ENCODE data around the gene CUL4A. TPM values are rescaled to one million over a fixed set of nuclear protein-coding genes. Genes with fewer than 3 reads are reported as not detected.

CUL4A gene
- total RNA-seq (98.4 and 126 TPM in 2 replicates), polyA plus RNA-seq (89.5 and 107 TPM in 2 replicates), polyA minus RNA-seq (ENCODE audit: low replicate concordance) (74.9 and 108 TPM in 2 replicates)
- polyA plus RNA-seq (2012): 84.1 and 93.0 TPM in 2 replicates

- peak within 1 kb of the TSS; percentile 81 for H3K4me2 ChIP-seq (ENCODE audit: extremely low read depth, insufficient read depth, low read length)
- H3K27me3 ChIP-seq (ENCODE audit: control insufficient read depth, insufficient read depth, low read length): no peaks in the 10 kb centered on the region
- TF ChIP-seq CTCF (conservative IDR thresholded peaks at IDR 0.05 in 1 of 2, IDR thresholded peaks at IDR 0.05 in 1 of 2; ENCODE audit: low read depth in 1 of 2, low read length in 2 of 2) (no peak), EZH2 (IDR thresholded peaks at IDR 0.05; ENCODE audit: low read length, missing control alignments) (no peak)
- H3K36me3 ChIP-seq (ENCODE audit: control insufficient read depth, insufficient read depth, low read length): peaks cover 5% of the 10 kb centered on the region
- peaks cover 87% of the 10 kb centered on the region for H3K79me2 ChIP-seq (ENCODE audit: control insufficient read depth, insufficient read depth, low read length)
- peak within 1 kb of the TSS; percentile 98 for H3K9ac ChIP-seq (ENCODE audit: insufficient read depth, low read length)
- DNase-seq (ENCODE audit: low read depth in 2 of 2): peak; percentile 65 to 70
- H3K4me3 ChIP-seq (replicated peaks in 1 of 4; ENCODE audit: control extremely low read depth in 1 of 4, insufficient read depth in 1 of 4, low read depth in 3 of 4, low read length in 4 of 4): peak within 1 kb of the TSS; percentile 73 to 99 (median 79)
- peak within 1 kb of the TSS; percentile 98 for H3K27ac ChIP-seq (ENCODE audit: insufficient read depth, low read length)
- H4K20me1 ChIP-seq (ENCODE audit: control insufficient read depth, extremely low read depth, insufficient read depth, low read length): no peaks in the 10 kb centered on the region
- H3K9me3 ChIP-seq (ENCODE audit: control insufficient read depth, insufficient read depth, low read depth, low read length): no peaks in the 10 kb centered on the region
- H2AFZ ChIP-seq (ENCODE audit: low read length): peak within 1 kb of the TSS; percentile 64
- H3K4me1 ChIP-seq (ENCODE audit: control insufficient read depth, extremely low read depth, insufficient read depth, low read length): peaks cover 9% of the 10 kb centered on the region
These were observed at the start of gene CUL4A for GRCh38 chr13:113209336-113209758. Gene CUL4A, plus strand, starts transcription at chr13:113209613. Its CDS starts 15 bp downstream, at chr13:113209628.

GRCh38 chr13:113159701-113160100 lies 49.7 kb upstream of the CUL4A start:
- H3K79me2 ChIP-seq (ENCODE audit: control insufficient read depth, insufficient read depth, low read length): no peaks in the 10 kb centered on the region
- no peak for TF ChIP-seq CTCF (conservative IDR thresholded peaks at IDR 0.05 in 1 of 2, IDR thresholded peaks at IDR 0.05 in 1 of 2; ENCODE audit: low read depth in 1 of 2, low read length in 2 of 2)
- no peak for TF ChIP-seq EZH2 (IDR thresholded peaks at IDR 0.05; ENCODE audit: low read length, missing control alignments)
- H3K4me2 ChIP-seq (ENCODE audit: extremely low read depth, insufficient read depth, low read length): no peak overlapping the region
- H3K36me3 ChIP-seq (ENCODE audit: control insufficient read depth, insufficient read depth, low read length): no peaks in the 10 kb centered on the region
- H3K27me3 ChIP-seq (ENCODE audit: control insufficient read depth, insufficient read depth, low read length): no peaks in the 10 kb centered on the region
- no peaks in the 10 kb centered on the region for H4K20me1 ChIP-seq (ENCODE audit: control insufficient read depth, extremely low read depth, insufficient read depth, low read length)
- H3K4me3 ChIP-seq (replicated peaks in 1 of 4; ENCODE audit: control extremely low read depth in 1 of 4, insufficient read depth in 1 of 4, low read depth in 3 of 4, low read length in 4 of 4): no peak overlapping the region
- H3K4me1 ChIP-seq (ENCODE audit: control insufficient read depth, extremely low read depth, insufficient read depth, low read length): peaks cover 2% of the 10 kb centered on the region
- DNase-seq (ENCODE audit: low read depth in 2 of 2): no peak
- H3K9ac ChIP-seq (ENCODE audit: insufficient read depth, low read length): no peak overlapping the region
- no peak overlapping the region for H2AFZ ChIP-seq (ENCODE audit: low read length)
- no peaks in the 10 kb centered on the region for H3K9me3 ChIP-seq (ENCODE audit: control insufficient read depth, insufficient read depth, low read depth, low read length)
- H3K27ac ChIP-seq (ENCODE audit: insufficient read depth, low read length): no peak overlapping the region

GRCh38 chr13:113160983-113161382 lies 48.4 kb upstream of the CUL4A start:
- no peaks in the 10 kb centered on the region for H3K9me3 ChIP-seq (ENCODE audit: control insufficient read depth, insufficient read depth, low read depth, low read length)
- H3K79me2 ChIP-seq (ENCODE audit: control insufficient read depth, insufficient read depth, low read length): no peaks in the 10 kb centered on the region
- no peak overlapping the region for H3K9ac ChIP-seq (ENCODE audit: insufficient read depth, low read length)
- no peak for DNase-seq (ENCODE audit: low read depth in 2 of 2)
- TF ChIP-seq EZH2 (IDR thresholded peaks at IDR 0.05; ENCODE audit: low read length, missing control alignments) (no peak), CTCF (conservative IDR thresholded peaks at IDR 0.05 in 1 of 2, IDR thresholded peaks at IDR 0.05 in 1 of 2; ENCODE audit: low read depth in 1 of 2, low read length in 2 of 2) (no peak)
- no peaks in the 10 kb centered on the region for H3K36me3 ChIP-seq (ENCODE audit: control insufficient read depth, insufficient read depth, low read length)
- H3K4me1 ChIP-seq (ENCODE audit: control insufficient read depth, extremely low read depth, insufficient read depth, low read length): peaks cover 2% of the 10 kb centered on the region
- H3K4me2 ChIP-seq (ENCODE audit: extremely low read depth, insufficient read depth, low read length): no peak overlapping the region
- no peak overlapping the region for H3K27ac ChIP-seq (ENCODE audit: insufficient read depth, low read length)
- H3K27me3 ChIP-seq (ENCODE audit: control insufficient read depth, insufficient read depth, low read length): no peaks in the 10 kb centered on the region
- no peak overlapping the region for H3K4me3 ChIP-seq (replicated peaks in 1 of 4; ENCODE audit: control extremely low read depth in 1 of 4, insufficient read depth in 1 of 4, low read depth in 3 of 4, low read length in 4 of 4)
- H4K20me1 ChIP-seq (ENCODE audit: control insufficient read depth, extremely low read depth, insufficient read depth, low read length): no peaks in the 10 kb centered on the region
- H2AFZ ChIP-seq (ENCODE audit: low read length): no peak overlapping the region

Data from fibroblast of lung (primary cell).